ENCODE results near the gene RPS18. TPM values are rescaled to one million over a fixed set of nuclear protein-coding genes. Genes with fewer than 3 reads are reported as not detected.
"Not testable (repeated sequence)": the region's sequence is repeated elsewhere in the genome, so short reads cannot be mapped to it uniquely, and the experiment has no call there.

Gene RPS18
- total RNA-seq = 1,000 to 10,000 TPM; 1,182 to 1,707 (median 1,500) TPM
- 4,595 TPM for total RNA-seq (2013)

GRCh38 chr6:33271468-33272274, at the start of gene RPS18, which contains the start of gene VPS52:
TSS of gene RPS18 (plus strand) at chr6:33272075. CDS start at chr6:33272120, 45 bp downstream.
TSS of gene VPS52 (minus strand) at chr6:33271876. CDS start at chr6:33271675, 201 bp downstream.
- H3K36me3 Mint-ChIP-seq = peaks cover 17% of the 10 kb centered on the region
- H3K4me3 Mint-ChIP-seq = peak within 1 kb of the TSS; percentile 96
- peaks cover 58% of the 10 kb centered on the region for H3K36me3 ChIP-seq (ENCODE audit: control insufficient read depth, insufficient read depth, low read length)
- no peaks in the 10 kb centered on the region for H3K27me3 Mint-ChIP-seq (ENCODE audit: low read depth in 2 of 2)
- TF ChIP-seq CTCF (IDR thresholded peaks at IDR 0.05) = no peak
- H3K4me1 ChIP-seq (ENCODE audit: control insufficient read depth, insufficient read depth, low read length) = peaks cover 40% of the 10 kb centered on the region
- peaks cover 57 to 63% of the 10 kb centered on the region in 2 donors for H3K4me1 Mint-ChIP-seq
- H3K9me3 Mint-ChIP-seq = no peaks in the 10 kb centered on the region
- H3K27me3 ChIP-seq (ENCODE audit: control insufficient read depth, insufficient read depth, low read length) = no peaks in the 10 kb centered on the region
- peak within 1 kb of the TSS; percentile 89 for H3K27ac ChIP-seq (ENCODE audit: low read length)
- peak; percentile 83 to 99 for DNase-seq
- intact Hi-C loops (cut with micrococcal nuclease) = loop anchor here (1.0 to 2.0 kb wide), 3 partner anchors 18 to 63 kb away; partner anchors contain the start of genes PFDN6, RING1 and WDR46
- peak; percentile 86 to 95 (median 91) for ATAC-seq
- peak within 1 kb of the TSS; percentile 71 for H3K4me3 ChIP-seq (ENCODE audit: low read length)
- WGBS (ENCODE audit: insufficient coverage) = under 1% methylated on average over 48 of the region's 48 CpGs
- no peaks in the 10 kb centered on the region for H3K9me3 ChIP-seq (ENCODE audit: control insufficient read depth, insufficient read depth, low read length)
- peak within 1 kb of the TSS; percentile 97 to 98 for H3K27ac Mint-ChIP-seq

GRCh38 chr6:33226503-33227120, 45.3 kb upstream of the RPS18 start:
- H3K4me3 ChIP-seq (ENCODE audit: low read length); DNase-seq; H3K4me1 ChIP-seq (ENCODE audit: control insufficient read depth, insufficient read depth, low read length); H3K27ac Mint-ChIP-seq; H3K9me3 ChIP-seq (ENCODE audit: control insufficient read depth, insufficient read depth, low read length); H3K4me3 Mint-ChIP-seq; H3K36me3 Mint-ChIP-seq; H3K27me3 ChIP-seq (ENCODE audit: control insufficient read depth, insufficient read depth, low read length); H3K4me1 Mint-ChIP-seq; H3K27ac ChIP-seq (ENCODE audit: low read length); H3K36me3 ChIP-seq (ENCODE audit: control insufficient read depth, insufficient read depth, low read length); ATAC-seq; intact Hi-C loops (cut with micrococcal nuclease); H3K9me3 Mint-ChIP-seq: not testable (repeated sequence)
- WGBS (ENCODE audit: insufficient coverage) = 69% methylated on average over 8 of the region's 14 CpGs
- peaks cover 43 to 54% of the 10 kb centered on the region in 2 donors for H3K27me3 Mint-ChIP-seq (ENCODE audit: low read depth in 2 of 2)

- no peaks in the 10 kb centered on the region for H3K4me1 ChIP-seq (ENCODE audit: control insufficient read depth, insufficient read depth, low read length)
- DNase-seq (no peak), ATAC-seq (no peak)
- Mint-ChIP-seq H3K4me3 (no peak overlapping the region), H3K27me3 (ENCODE audit: low read depth in 2 of 2) (peaks cover 32 to 43% of the 10 kb centered on the region in 2 donors), H3K4me1 (no peaks in the 10 kb centered on the region), H3K36me3 (no peaks in the 10 kb centered on the region), H3K9me3 (no peaks in the 10 kb centered on the region), H3K27ac (no peak overlapping the region)
- H3K27ac ChIP-seq (ENCODE audit: low read length) = no peak overlapping the region
- no peak overlapping the region for H3K4me3 ChIP-seq (ENCODE audit: low read length)
- no peaks in the 10 kb centered on the region for H3K9me3 ChIP-seq (ENCODE audit: control insufficient read depth, insufficient read depth, low read length)
- H3K27me3 ChIP-seq (ENCODE audit: control insufficient read depth, insufficient read depth, low read length) = peaks cover 7% of the 10 kb centered on the region
- intact Hi-C loops (cut with micrococcal nuclease) = no loop called here
- WGBS (ENCODE audit: insufficient coverage) = 67% methylated on average over 6 of the region's 6 CpGs
- H3K36me3 ChIP-seq (ENCODE audit: control insufficient read depth, insufficient read depth, low read length) = no peaks in the 10 kb centered on the region
- TF ChIP-seq CTCF (IDR thresholded peaks at IDR 0.05) = no peak
Observed at GRCh38 chr6:33235221-33235634, 36.6 kb upstream of the RPS18 start.

- DNase-seq (no peak), ATAC-seq (no peak)
- H3K27ac ChIP-seq (ENCODE audit: low read length) = no peak overlapping the region
- H3K27me3 ChIP-seq (ENCODE audit: control insufficient read depth, insufficient read depth, low read length) = peaks cover 3% of the 10 kb centered on the region
- H3K4me3 ChIP-seq (ENCODE audit: low read length) = no peak overlapping the region
- H3K36me3 ChIP-seq (ENCODE audit: control insufficient read depth, insufficient read depth, low read length) = no peaks in the 10 kb centered on the region
- H3K36me3 Mint-ChIP-seq = no peaks in the 10 kb centered on the region
- no peaks in the 10 kb centered on the region for H3K9me3 ChIP-seq (ENCODE audit: control insufficient read depth, insufficient read depth, low read length)
- no peaks in the 10 kb centered on the region for H3K4me1 ChIP-seq (ENCODE audit: control insufficient read depth, insufficient read depth, low read length)
- no peak overlapping the region for H3K4me3 Mint-ChIP-seq
- no peak for TF ChIP-seq CTCF (IDR thresholded peaks at IDR 0.05)
- H3K9me3 Mint-ChIP-seq = no peaks in the 10 kb centered on the region
- intact Hi-C loops (cut with micrococcal nuclease) = no loop called here
- peaks cover 33 to 43% of the 10 kb centered on the region in 2 donors for H3K27me3 Mint-ChIP-seq (ENCODE audit: low read depth in 2 of 2)
- no peaks in the 10 kb centered on the region for H3K4me1 Mint-ChIP-seq
- no peak overlapping the region for H3K27ac Mint-ChIP-seq
Observed at GRCh38 chr6:33236328-33236727, 35.5 kb upstream of the RPS18 start.

All from natural killer cell (primary cell).